Erythroblast (primary cell): ENCODE measurements around the gene LYPD5.
"Not testable (repeated sequence)": the region's sequence is repeated elsewhere in the genome, so short reads cannot be mapped to it uniquely, and the experiment has no call there.

ENCODE experiments used
- DNase-seq, 2 experiments: peaks; one replicate each; lab custom pipeline; 2025; lab: John Stamatoyannopoulos, UW
- GATA1 ChIP-seq: IDR thresholded peaks from 2 replicates; pipeline ENCODE4 v1.6.1; 2011; ENCODE audit warnings: low read depth, mild to moderate bottlenecking, control low read depth, low read length, moderate library complexity
- POLR2A ChIP-seq: IDR thresholded peaks from 2 replicates; pipeline ENCODE4 v1.6.1; 2011; ENCODE audit warnings: mild to moderate bottlenecking, low read length

The LYPD5 gene

DNA sequence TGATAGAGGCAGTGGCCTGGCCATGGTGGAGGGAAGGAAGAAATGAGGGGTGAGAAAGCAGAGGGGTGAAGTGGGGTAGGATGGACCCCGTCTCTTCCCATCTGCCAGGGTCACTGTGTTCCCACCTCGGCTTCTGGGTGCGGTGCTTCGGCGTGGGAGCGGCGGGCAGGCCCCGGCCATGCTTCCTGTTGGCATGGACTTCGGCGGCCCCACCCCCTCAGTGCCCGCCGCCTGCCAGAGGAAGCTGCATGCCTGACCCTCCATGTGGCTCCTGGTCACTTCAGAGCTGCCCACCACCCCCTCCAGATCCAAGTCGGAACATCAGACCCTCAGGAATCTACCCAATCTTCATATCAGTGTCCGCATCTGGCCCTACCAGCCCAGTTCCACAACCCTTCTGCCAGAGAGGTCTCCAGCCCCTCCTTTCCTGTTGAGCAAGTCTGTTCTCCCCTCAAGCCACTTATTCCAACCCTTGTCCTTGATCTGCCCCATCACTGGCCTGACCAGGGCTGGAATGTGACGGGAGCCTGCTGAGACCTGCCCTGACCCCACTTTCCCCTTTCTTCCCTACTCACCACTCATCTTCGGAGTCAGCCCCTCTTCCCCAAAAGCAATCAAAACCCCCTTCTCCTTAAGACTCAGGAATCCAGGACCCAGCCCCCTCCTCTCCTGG, 23.0 kb downstream of the LYPD5 start:
- peak in 1 of 2 experiments; percentile 14 for DNase-seq
- TF ChIP-seq GATA1 = no peak
- no peak for TF ChIP-seq POLR2A

DNA sequence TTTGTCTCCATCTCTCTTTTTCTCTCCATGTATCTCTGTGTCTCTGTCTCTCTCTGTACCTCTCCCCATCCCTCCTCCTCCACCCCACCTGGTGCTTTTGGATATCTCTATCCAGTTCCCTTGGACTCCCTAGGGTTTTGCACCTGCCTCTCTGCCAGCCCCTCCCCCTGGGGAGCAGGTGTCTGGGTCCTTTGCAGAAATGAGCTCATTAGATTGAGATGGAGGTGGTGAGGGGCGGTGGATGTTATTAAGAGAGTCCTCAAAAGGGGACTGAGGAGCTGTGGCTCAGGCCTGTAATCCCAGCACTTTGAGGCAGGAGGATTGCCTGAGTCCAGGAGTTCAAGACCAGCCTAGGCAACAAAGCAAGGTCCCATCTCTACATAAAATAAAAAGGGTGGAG, 23.6 kb downstream of the LYPD5 start:
- TF ChIP-seq GATA1 (no peak), POLR2A (no peak)
- no peak for DNase-seq

DNA sequence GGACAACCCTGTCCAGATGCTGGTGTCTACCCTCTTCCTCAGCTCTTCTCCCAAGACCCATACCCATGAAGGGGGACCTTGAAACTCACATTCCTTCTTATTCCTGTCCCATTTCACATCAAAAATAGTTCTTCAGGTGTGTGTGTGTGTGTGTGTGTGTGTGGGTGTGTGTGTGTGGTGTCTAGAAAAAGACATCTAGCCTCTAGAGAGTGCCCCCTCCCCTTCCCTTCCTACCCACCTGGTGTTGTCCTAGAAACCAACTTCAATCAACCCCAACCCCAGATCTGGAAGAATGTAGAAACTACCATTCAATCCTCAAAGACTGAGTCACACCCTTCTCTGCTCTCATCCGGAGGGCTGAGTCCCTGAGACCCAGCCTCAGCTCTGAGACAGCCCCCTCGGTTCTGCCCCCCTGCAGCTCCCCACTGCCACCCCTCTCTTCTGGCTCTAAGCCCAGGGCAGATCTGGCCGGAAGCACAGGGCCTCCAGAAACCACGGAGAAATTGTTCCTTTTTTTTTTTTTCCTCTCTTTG, 25.0 kb downstream of the LYPD5 start:
- TF ChIP-seq POLR2A = no peak
- no peak for TF ChIP-seq GATA1
- DNase-seq = peak; percentile 37 to 55

DNA sequence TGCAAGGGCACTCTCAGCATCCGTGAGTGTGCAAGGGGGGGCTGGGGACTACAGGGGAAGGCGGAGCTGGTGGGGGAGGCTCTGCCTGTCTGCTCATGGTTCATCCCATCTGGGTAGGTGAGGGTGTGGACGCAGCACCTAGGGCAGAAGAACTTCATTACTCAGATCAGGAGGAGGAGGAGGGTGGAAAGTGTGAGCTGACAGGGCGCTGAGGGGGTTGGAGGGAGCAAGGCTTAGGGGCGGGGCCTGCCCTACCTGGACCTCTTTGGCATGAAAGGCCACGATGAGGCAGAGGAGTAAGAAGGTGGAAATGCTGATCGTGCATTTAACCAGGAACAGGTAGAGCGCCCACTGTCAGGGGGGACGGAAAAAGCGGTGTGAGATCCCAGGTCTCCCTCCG, 26.0 kb downstream of the LYPD5 start:
- no peak for TF ChIP-seq POLR2A
- no peak for TF ChIP-seq GATA1
- no peak for DNase-seq

DNA sequence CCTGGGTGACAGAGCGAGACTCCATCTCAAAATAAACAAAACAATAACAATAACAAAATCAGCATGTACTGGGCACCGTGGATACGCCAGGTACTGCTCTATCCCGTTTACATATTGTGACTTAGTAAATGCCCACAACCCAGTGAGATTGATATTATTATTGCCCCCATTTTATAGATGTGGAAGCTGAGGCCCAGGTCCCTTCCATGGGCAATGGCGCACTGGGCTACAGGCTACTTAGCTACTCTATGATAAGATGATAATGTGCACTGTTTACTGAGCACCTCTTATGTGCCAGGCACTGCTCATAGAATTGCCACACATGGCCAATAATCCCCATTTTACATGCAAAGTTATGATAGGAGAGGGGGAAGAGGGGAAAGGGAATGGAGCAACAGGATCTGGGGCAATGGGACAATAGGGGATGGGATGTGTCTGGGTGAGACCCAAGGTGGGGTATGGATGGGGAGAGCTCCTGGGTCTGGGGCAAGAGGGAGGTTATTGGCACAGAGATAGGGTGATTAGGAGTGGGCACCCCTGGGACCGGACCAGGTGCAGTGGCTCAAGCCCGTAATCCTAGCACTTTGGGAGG, 26.9 kb downstream of the LYPD5 start:
- no peak for TF ChIP-seq GATA1
- TF ChIP-seq POLR2A = no peak
- no peak for DNase-seq

DNA sequence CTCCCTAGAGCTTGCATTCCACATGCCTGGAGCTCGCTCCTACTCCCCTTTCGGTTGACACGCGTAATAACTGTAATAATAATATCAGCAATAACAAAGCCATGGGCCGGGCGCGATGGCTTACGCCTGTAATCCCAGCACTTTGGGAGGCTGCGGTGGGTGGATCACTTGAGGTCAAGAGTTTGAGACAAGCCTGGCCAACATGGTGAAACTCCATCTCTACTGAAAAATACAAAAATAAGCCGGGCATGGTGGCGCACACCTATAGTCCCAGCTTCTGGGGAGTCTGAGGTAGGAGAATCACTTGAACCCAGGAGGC, 27.3 kb downstream of the LYPD5 start:
- DNase-seq = not testable (repeated sequence)

GRCh38 chr19:43774103-43774939, 27.9 kb downstream of the LYPD5 start:
- peak; percentile 98 for DNase-seq
- TF ChIP-seq GATA1 (peak; percentile 73), POLR2A (no peak)

GRCh38 chr19:43773725-43774102, 28.5 kb downstream of the LYPD5 start:
- TF ChIP-seq POLR2A (no peak), GATA1 (no peak)
- no peak for DNase-seq

- no peak for DNase-seq
- TF ChIP-seq GATA1 (no peak), POLR2A (no peak)
Observed at GRCh38 chr19:43769256-43769655, 33.0 kb downstream of the LYPD5 start.

GRCh38 chr19:43768273-43769050, 33.8 kb downstream of the LYPD5 start:
- DNase-seq = peak; percentile 36 to 59
- TF ChIP-seq POLR2A = no peak
- TF ChIP-seq GATA1 = no peak

DNA sequence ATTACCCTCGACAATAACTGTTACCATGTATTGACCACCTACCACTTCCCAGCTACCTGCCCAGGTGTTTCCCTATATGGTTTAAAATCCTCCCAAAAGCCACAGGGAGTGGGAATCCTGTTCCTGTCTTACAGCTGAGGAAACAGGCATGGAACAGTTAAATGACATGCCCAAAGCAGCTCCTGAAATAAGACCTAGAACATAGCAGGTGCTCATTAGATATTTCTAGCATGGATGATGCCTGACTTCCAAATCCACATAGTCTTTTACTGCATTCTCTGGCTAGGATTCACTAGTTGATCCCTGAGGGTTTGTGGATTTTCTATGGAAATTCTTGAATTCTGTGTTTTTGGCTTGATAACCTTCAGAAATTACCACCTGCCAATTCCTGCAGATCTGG, 34.4 kb downstream of the LYPD5 start:
- TF ChIP-seq POLR2A (no peak), GATA1 (no peak)
- DNase-seq = no peak

- no peak for DNase-seq
- TF ChIP-seq GATA1 = no peak
- no peak for TF ChIP-seq POLR2A
Observed at GRCh38 chr19:43767316-43767715, 34.9 kb downstream of the LYPD5 start.

DNA sequence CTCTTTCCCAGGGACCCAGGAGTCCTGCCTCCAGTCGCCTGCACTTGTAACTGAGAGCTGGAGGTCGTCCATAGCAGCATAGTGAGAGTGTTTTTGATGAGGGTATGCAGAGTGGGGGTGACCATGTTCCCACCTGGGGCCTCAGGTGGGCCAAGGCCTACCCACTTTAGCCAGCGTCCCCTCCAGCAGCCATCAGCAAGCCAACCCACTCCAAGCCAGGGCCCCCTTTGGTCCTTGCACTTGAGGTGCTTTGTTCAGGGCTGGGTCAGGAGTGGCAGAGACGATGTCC, 35.5 kb downstream of the LYPD5 start:
- TF ChIP-seq GATA1 = no peak
- DNase-seq = no peak
